HepG2 (cell line): ENCODE data around the gene PRCP. TPM values are rescaled to one million over a fixed set of nuclear protein-coding genes. Genes with fewer than 3 reads are reported as not detected.

ENCODE experiments used
- BCL6 ChIP-seq: IDR thresholded peaks from 2 replicates; pipeline ENCODE4 v1.6.1; 2016; ENCODE audit warnings: missing genetic modification reagents, missing compliant biosample characterization
- BCLAF1 ChIP-seq: fragments of 450-650 bp; IDR thresholded peaks from 2 replicates; pipeline ENCODE4 v1.6.1; 2017; ENCODE audit warnings: mild to moderate bottlenecking
- CSRNP2 ChIP-seq: sonication (generic); formaldehyde crosslinking; conservative IDR thresholded peaks from 2 replicates; pipeline ENCODE4 v1.8.0; 2022; ENCODE audit warnings: low read depth, missing genetic modification reagents
- DBP ChIP-seq: sonication (generic); formaldehyde crosslinking; IDR thresholded peaks from 2 replicates; pipeline ENCODE4 v1.4.0; 2020; ENCODE audit warnings: missing genetic modification reagents; ENCODE audit errors: not compliant biosample characterization
- FOXM1 ChIP-seq: sonication (generic); formaldehyde crosslinking; IDR thresholded peaks from 2 replicates; pipeline ENCODE4 v1.5.0; 2020; ENCODE audit warnings: missing genetic modification reagents
- MXI1 ChIP-seq: IDR thresholded peaks from 3 replicates; pipeline ENCODE4 v1.6.1; 2012; ENCODE audit warnings: low read depth, low read length, inconsistent platforms, borderline replicate concordance
- POLR2A ChIP-seq, 2 experiments: IDR thresholded peaks; 2 replicates each; pipeline ENCODE4 v1.6.1; 2011; ENCODE audit warnings: low read depth in 2 of 2, low read length in 2 of 2, mild to moderate bottlenecking in 1 of 2, moderate library complexity in 1 of 2; ENCODE audit not compliant: insufficient read depth in 1 of 2
- PTBP1 ChIP-seq: fragments of 200-400 bp; formaldehyde crosslinking; IDR thresholded peaks from 2 replicates; pipeline ENCODE4 v1.6.1; 2018; ENCODE audit warnings: low read length, low read depth; ENCODE audit not compliant: poor library complexity, severe bottlenecking
- USF2 ChIP-seq, 2 experiments: sonication (generic) in 1 of 2; formaldehyde crosslinking in 1 of 2; IDR thresholded peaks; 2 replicates each; pipeline versions ENCODE4 v1.5.1 to v1.6.1; 2011 to 2020; ENCODE audit warnings: borderline replicate concordance in 1 of 2, low read depth in 1 of 2, low read length in 1 of 2, mild to moderate bottlenecking in 1 of 2, missing genetic modification reagents in 1 of 2, moderate library complexity in 1 of 2
- ZHX1 ChIP-seq: sonication (generic); formaldehyde crosslinking; IDR thresholded peaks from 2 replicates; pipeline ENCODE4 v1.8.1; 2022; ENCODE audit warnings: low read depth, mild to moderate bottlenecking, missing genetic modification reagents
- ZNF512 ChIP-seq: sonication (generic); formaldehyde crosslinking; IDR thresholded peaks from 2 replicates; pipeline ENCODE4 v1.4.0; 2020; ENCODE audit warnings: mild to moderate bottlenecking, missing genetic modification reagents
- ZNF788 ChIP-seq: sonication (generic); formaldehyde crosslinking; IDR thresholded peaks from 2 replicates; pipeline ENCODE4 v1.5.0; 2020; ENCODE audit warnings: mild to moderate bottlenecking, missing genetic modification reagents, borderline replicate concordance
- polyA plus RNA-seq, 8 experiments: library from polyadenylated mRNA; depleted of rRNA in 3 of 8; stranded (reverse) in 7 of 8; unstranded in 1 of 8; fragments of >200 nt; fragmentation: Illumina TruSeq in 4 of 8; extraction: Trizol in 4 of 8; gene quantifications; 2 replicates each; pipeline versions ENCODE4 v1.2.1 to v1.2.3, GENCODE V29; 2011 to 2016; ENCODE audit warnings: low read depth in 4 of 8, missing spikeins in 1 of 8, mixed read lengths in 1 of 8; ENCODE audit not compliant: insufficient read depth in 1 of 8
- total RNA-seq, 5 experiments: library from RNA; depleted of rRNA; stranded (reverse); fragments of >200 nt; fragmentation: Illumina TruSeq; extraction: Trizol; gene quantifications; 2 replicates each; pipeline ENCODE4 v1.2.3, GENCODE V29; 2016; ENCODE audit warnings: low read depth in 1 of 5

The PRCP gene
- total and polyA plus RNA-seq, 2 of the 13 experiments (the other 11 are each of a cell fraction or from before 2014, with no cell fraction given) = 84.2 to 105 TPM

GRCh38 chr11:82900277-82901164 is at the start of gene PRCP (continued):
- TF ChIP-seq ZNF788 (CRISPR knock-in tag) = peak; percentile 67; the same call in 1 of the 2 replicates
- no peak for TF ChIP-seq FOXM1
- TF ChIP-seq ZNF512 = no peak
- TF ChIP-seq DBP (CRISPR knock-in tag) = no peak
- 0 out of 2 replicates have a peak, but pooled peaks have one; percentile 1 for TF ChIP-seq BCL6 (CRISPR knock-in tag)
- TF ChIP-seq ZHX1 (CRISPR knock-in tag) = peak; percentile 66; the same call in 1 of the 2 replicates
- TF ChIP-seq POLR2A (IDR thresholded peaks at IDR 0.05; ENCODE audit: insufficient read depth in 1 of 2, low read depth in 2 of 2, low read length in 2 of 2) = peak; percentile 82 to 90
- TF ChIP-seq USF2 (IDR thresholded peaks at IDR 0.05; ENCODE audit: low read depth, low read length) = no peak
- TF ChIP-seq USF2 (CRISPR knock-in tag; IDR thresholded peaks at IDR 0.05; ENCODE audit: borderline replicate concordance) = no peak; the same call in 1 of the 2 replicates
- TF ChIP-seq MXI1 = peak; percentile 42; the same call in 1 of the 3 replicates
- TF ChIP-seq PTBP1 = no peak
- no peak for TF ChIP-seq CSRNP2 (CRISPR knock-in tag)
- no peak for TF ChIP-seq BCLAF1
